Measurements from ENCODE around the gene HSPA12B. TPM values are rescaled to one million over a fixed set of nuclear protein-coding genes. Genes with fewer than 3 reads are reported as not detected.
A peak's percentile ranks its signal among the peaks of the same experiment; 100 is the strongest.

HSPA12B gene
- total RNA-seq, 1 experiment from 2014 or later = 2.7 TPM

DNA sequence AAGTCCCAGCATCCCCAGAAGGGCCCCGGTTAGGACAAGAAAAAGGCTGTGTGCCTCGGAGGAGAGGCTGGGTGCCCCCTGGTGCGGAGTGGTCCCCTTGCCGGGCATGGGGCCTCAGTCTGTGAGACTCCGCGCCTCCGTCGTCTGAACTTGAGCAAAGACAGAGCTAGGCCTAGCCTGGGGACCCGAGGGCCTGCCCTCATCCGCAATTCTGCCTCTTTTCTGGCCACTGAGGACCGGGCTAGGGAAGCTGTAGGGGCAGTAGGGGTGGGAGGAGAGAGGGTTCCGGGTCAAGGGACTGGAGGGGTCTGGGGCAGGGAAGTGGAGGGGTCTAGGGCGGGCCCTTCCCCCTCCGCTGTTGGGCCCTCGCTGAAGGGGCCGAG, 550 bp upstream of the HSPA12B start:
- H3K36me3 Mint-ChIP-seq (ENCODE audit: insufficient read depth in 1 of 3, low read depth in 3 of 3) = no peaks in the 10 kb centered on the region
- no peak overlapping the region for H2BK5ac ChIP-seq (ENCODE audit: insufficient read length, low read length)
- H3K18ac ChIP-seq (ENCODE audit: insufficient read length, low read depth, low read length) = peak overlapping the region; percentile 46
- H4K91ac ChIP-seq (ENCODE audit: insufficient read length, low read depth, low read length) = no peak overlapping the region
- no peaks in the 10 kb centered on the region for H3K4me1 ChIP-seq (ENCODE audit: insufficient read depth, low read length)
- no peak overlapping the region for H3K9ac ChIP-seq (ENCODE audit: extremely low read depth, insufficient read length, low read length)
- H3K9me3 Mint-ChIP-seq = no peaks in the 10 kb centered on the region; a peak in 1 of 5 replicates
- no peak for TF ChIP-seq CTCF (conservative IDR thresholded peaks at IDR 0.05)
- H3K4me2 ChIP-seq (ENCODE audit: insufficient read depth, insufficient read length, low read length) = no peak overlapping the region
- H3K27me3 Mint-ChIP-seq (ENCODE audit: low read depth) = peaks cover 66% of the 10 kb centered on the region
- H4K8ac ChIP-seq (replicated peaks; ENCODE audit: insufficient read length, low read depth, low read length) = no peak overlapping the region
- H4K20me1 ChIP-seq (ENCODE audit: control insufficient read depth, insufficient read depth, insufficient read length) = no peaks in the 10 kb centered on the region
- peak overlapping the region; percentile 51 for H2BK12ac ChIP-seq (ENCODE audit: insufficient read length, low read depth, low read length)
- H3K56ac ChIP-seq (ENCODE audit: insufficient read length, low read depth, low read length) = no peak overlapping the region
- DNase-seq = peak; percentile 46
- H2AFZ ChIP-seq (ENCODE audit: low read length) = no peak overlapping the region
- H2BK120ac ChIP-seq (ENCODE audit: low read depth, low read length, poor library complexity, severe bottlenecking) = no peak overlapping the region
- 0 out of 5 replicates have a peak overlapping the region, but pooled peaks of 1 of the 2 experiments have one; percentile 38 for H3K4me3 Mint-ChIP-seq
- H3K27ac ChIP-seq (ENCODE audit: insufficient read length, low read depth, low read length) = no peak overlapping the region
- H3T11ph ChIP-seq (ENCODE audit: low read length) = no peak overlapping the region
- H3K27me3 ChIP-seq (ENCODE audit: insufficient read depth, low read length) = no peaks in the 10 kb centered on the region; the same call in 1 of the 2 replicates
- no peak overlapping the region for H3K4ac ChIP-seq (ENCODE audit: low read depth, low read length)
- no peak overlapping the region for H3K14ac ChIP-seq (ENCODE audit: insufficient read depth, low read length)
- H3K23me2 ChIP-seq (ENCODE audit: insufficient read length, low read depth, low read length, poor library complexity, severe bottlenecking) = no peaks in the 10 kb centered on the region
- H3K27ac Mint-ChIP-seq = no peak overlapping the region
- WGBS (ENCODE audit: extremely low coverage, insufficient read length, low lambda C conversion rate) = no CpG with 5 or more reads among the region's 16 CpGs
- H3K79me2 ChIP-seq (ENCODE audit: insufficient read depth, low read length) = no peaks in the 10 kb centered on the region
- no peak overlapping the region for H2AK5ac ChIP-seq (ENCODE audit: insufficient read length, low read length)
- no peak overlapping the region for H3K23ac ChIP-seq (ENCODE audit: insufficient read length, low read depth, low read length)
- no peak overlapping the region for H2BK20ac ChIP-seq (ENCODE audit: low read depth, low read length, poor library complexity, severe bottlenecking)
- no peak overlapping the region for H2BK15ac ChIP-seq (ENCODE audit: low read depth, low read length)
- no peaks in the 10 kb centered on the region for H3K9me3 ChIP-seq (ENCODE audit: control insufficient read depth, low read depth, low read length)
- H4K5ac ChIP-seq (ENCODE audit: insufficient read length, low read depth, low read length) = no peak overlapping the region
- no peaks in the 10 kb centered on the region for H3K79me1 ChIP-seq (ENCODE audit: insufficient read depth, low read depth, low read length, poor library complexity, severe bottlenecking)
- H3K4me1 Mint-ChIP-seq = peaks cover 5 to 31% of the 10 kb centered on the region in 2 experiments

Data from H9 (cell line).